ENCODE results near the gene ACBD4. TPM values are rescaled to one million over a fixed set of nuclear protein-coding genes. Genes with fewer than 3 reads are reported as not detected.

ACBD4 gene
- polyA plus RNA-seq, 1 donor from 2014 or later = 3.1 TPM

DNA sequence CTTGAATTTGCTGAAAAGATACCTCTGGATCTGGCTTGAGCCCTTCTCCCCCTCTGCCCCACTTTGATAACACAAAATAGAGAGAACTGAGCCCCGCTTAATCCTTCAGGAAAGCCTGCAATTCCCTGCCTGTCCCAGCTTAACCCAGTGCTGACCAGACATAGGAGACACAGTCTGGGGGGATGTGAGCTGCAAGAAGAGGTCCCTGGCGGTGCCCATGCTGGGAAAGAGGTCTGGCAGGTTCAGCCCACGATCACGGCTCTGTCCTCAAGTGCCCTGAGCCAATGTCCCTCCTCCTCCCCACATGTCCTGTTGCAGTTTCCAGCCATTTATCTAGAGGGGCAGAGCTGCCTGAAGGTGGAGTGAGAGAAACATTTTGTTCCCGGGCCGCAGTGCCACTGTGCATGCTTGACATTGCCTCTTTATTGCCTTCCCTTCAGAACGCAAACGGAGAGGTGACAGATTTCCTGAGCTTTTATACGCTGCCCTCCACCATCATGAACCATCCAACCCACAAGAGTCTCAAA lies 32.2 kb upstream of the ACBD4 start:
- H3K9me3 ChIP-seq (ENCODE audit: low read length) = no peaks in the 10 kb centered on the region
- peaks cover 6% of the 10 kb centered on the region for H3K36me3 ChIP-seq (ENCODE audit: insufficient read depth, low read length)
- TF ChIP-seq EP300 (conservative IDR thresholded peaks at IDR 0.05; ENCODE audit: poor library complexity, severe bottlenecking) (no peak), RAD21 (conservative IDR thresholded peaks at IDR 0.05) (no peak), MXI1 (conservative IDR thresholded peaks at IDR 0.05; ENCODE audit: poor library complexity, severe bottlenecking) (no peak)

DNA sequence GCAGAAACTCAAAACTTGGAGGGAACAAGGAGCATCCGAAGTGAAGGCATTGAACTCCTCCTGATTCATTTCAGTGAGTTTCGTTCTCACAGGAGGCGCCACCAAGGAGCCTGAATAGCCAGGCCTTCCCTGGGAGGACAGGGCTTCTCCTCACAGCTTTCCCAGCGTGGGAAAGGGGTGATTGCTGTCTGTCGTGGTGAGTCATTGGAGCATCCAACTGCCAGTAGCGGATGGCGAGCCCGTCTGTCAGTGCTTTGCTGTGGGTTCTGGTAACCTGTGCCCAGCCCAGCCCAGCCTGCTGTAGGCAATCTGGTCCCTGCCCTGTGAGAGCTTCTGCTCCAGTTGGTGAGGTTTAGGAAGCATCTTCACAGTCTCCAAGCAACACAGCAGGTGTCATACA lies 31.5 kb upstream of the ACBD4 start:
- no peak overlapping the region for H3K4me2 ChIP-seq (ENCODE audit: low read length)
- H3K27me3 ChIP-seq (ENCODE audit: insufficient read depth, low read depth, low read length) = no peaks in the 10 kb centered on the region
- H3K36me3 ChIP-seq (ENCODE audit: insufficient read depth, low read length) = peaks cover 6% of the 10 kb centered on the region
- H3F3A ChIP-seq (ENCODE audit: insufficient read depth, low read length, poor library complexity, severe bottlenecking) = no peaks in the 10 kb centered on the region
- H3K9me3 ChIP-seq (ENCODE audit: low read length) = no peaks in the 10 kb centered on the region
- H3K9me2 ChIP-seq (ENCODE audit: insufficient read depth, low read length) = no peaks in the 10 kb centered on the region
- H4K20me1 ChIP-seq (ENCODE audit: insufficient read depth) = no peaks in the 10 kb centered on the region
- TF ChIP-seq POLR2AphosphoS5 (IDR thresholded peaks at IDR 0.05) (no peak), RAD21 (conservative IDR thresholded peaks at IDR 0.05) (no peak), TAF1 (IDR thresholded peaks at IDR 0.05; ENCODE audit: low read depth) (no peak), REST (IDR thresholded peaks at IDR 0.05; ENCODE audit: borderline replicate concordance) (no peak), MXI1 (conservative IDR thresholded peaks at IDR 0.05; ENCODE audit: poor library complexity, severe bottlenecking) (no peak), EP300 (conservative IDR thresholded peaks at IDR 0.05; ENCODE audit: poor library complexity, severe bottlenecking) (no peak), SMC3 (conservative IDR thresholded peaks at IDR 0.05; ENCODE audit: poor library complexity) (no peak), EZH2 (IDR thresholded peaks at IDR 0.05; ENCODE audit: borderline replicate concordance, insufficient read depth, low read length, poor library complexity, severe bottlenecking) (no peak)
- TF ChIP-seq, protein P1, sequence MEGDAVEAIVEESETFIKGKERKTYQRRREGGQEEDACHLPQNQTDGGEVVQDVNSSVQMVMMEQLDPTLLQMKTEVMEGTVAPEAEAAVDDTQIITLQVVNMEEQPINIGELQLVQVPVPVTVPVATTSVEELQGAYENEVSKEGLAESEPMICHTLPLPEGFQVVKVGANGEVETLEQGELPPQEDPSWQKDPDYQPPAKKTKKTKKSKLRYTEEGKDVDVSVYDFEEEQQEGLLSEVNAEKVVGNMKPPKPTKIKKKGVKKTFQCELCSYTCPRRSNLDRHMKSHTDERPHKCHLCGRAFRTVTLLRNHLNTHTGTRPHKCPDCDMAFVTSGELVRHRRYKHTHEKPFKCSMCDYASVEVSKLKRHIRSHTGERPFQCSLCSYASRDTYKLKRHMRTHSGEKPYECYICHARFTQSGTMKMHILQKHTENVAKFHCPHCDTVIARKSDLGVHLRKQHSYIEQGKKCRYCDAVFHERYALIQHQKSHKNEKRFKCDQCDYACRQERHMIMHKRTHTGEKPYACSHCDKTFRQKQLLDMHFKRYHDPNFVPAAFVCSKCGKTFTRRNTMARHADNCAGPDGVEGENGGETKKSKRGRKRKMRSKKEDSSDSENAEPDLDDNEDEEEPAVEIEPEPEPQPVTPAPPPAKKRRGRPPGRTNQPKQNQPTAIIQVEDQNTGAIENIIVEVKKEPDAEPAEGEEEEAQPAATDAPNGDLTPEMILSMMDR (IDR thresholded peaks at IDR 0.05; ENCODE audit: poor library complexity, severe bottlenecking) = no peak
- no peak overlapping the region for H3K4me3 ChIP-seq (ENCODE audit: low read length)
- H3K9ac ChIP-seq (ENCODE audit: low read length) = no peak overlapping the region
- no peak overlapping the region for H3K27ac ChIP-seq (ENCODE audit: low read length)
- H3K79me2 ChIP-seq (replicated peaks; ENCODE audit: insufficient read depth, low read length) = no peaks in the 10 kb centered on the region
- H2AFZ ChIP-seq (ENCODE audit: low read depth, low read length) = no peak overlapping the region

More for the DNA sequence above, 32.2 kb upstream of the ACBD4 start:
- H3K4me2 ChIP-seq (ENCODE audit: low read length) = no peak overlapping the region
- no peak overlapping the region for H3K27ac ChIP-seq (ENCODE audit: low read length)
- no peaks in the 10 kb centered on the region for H3K27me3 ChIP-seq (ENCODE audit: insufficient read depth, low read depth, low read length)
- no peaks in the 10 kb centered on the region for H3F3A ChIP-seq (ENCODE audit: insufficient read depth, low read length, poor library complexity, severe bottlenecking)
- no peak overlapping the region for H3K4me3 ChIP-seq (ENCODE audit: low read length)
- no peak overlapping the region for H2AFZ ChIP-seq (ENCODE audit: low read depth, low read length)
- no peaks in the 10 kb centered on the region for H3K79me2 ChIP-seq (replicated peaks; ENCODE audit: insufficient read depth, low read length)
- H4K20me1 ChIP-seq (ENCODE audit: insufficient read depth) = no peaks in the 10 kb centered on the region
- H3K9me2 ChIP-seq (ENCODE audit: insufficient read depth, low read length) = no peaks in the 10 kb centered on the region
- no peak overlapping the region for H3K9ac ChIP-seq (ENCODE audit: low read length)

All from neural cell (in vitro differentiated cells).